ENCODE data around the gene MRPS6.

DNA sequence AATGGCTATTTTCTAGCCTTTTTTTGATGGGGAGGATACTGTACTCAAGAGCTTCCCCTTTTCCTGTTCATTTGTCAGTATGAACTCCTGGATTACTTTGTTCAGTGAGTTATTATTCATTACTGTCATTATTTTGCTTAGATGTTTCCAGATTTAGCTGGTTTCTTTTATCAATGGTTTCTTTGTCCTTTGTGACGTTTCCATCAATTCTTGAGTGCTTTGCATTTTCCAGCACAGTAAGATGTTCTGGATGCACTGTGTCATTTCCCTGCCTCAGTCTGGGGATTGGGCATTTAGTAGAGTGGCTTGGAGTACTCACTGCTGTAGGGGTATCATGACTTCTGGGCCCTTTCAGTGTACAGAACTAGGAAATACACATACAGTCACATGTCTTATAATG is 34.2 kb downstream of the MRPS6 start:
- no peak for TF ChIP-seq CTCF (IDR thresholded peaks at IDR 0.05)
- no peak for TF ChIP-seq POLR2A (IDR thresholded peaks at IDR 0.05)
